ENCODE data around the gene GLI2. TPM values are rescaled to one million over a fixed set of nuclear protein-coding genes. Genes with fewer than 3 reads are reported as not detected.
A peak's percentile ranks its signal among the peaks of the same experiment; 100 is the strongest.

Gene GLI2
- total RNA-seq, 1 experiment from 2014 or later, result 3.4 TPM

DNA sequence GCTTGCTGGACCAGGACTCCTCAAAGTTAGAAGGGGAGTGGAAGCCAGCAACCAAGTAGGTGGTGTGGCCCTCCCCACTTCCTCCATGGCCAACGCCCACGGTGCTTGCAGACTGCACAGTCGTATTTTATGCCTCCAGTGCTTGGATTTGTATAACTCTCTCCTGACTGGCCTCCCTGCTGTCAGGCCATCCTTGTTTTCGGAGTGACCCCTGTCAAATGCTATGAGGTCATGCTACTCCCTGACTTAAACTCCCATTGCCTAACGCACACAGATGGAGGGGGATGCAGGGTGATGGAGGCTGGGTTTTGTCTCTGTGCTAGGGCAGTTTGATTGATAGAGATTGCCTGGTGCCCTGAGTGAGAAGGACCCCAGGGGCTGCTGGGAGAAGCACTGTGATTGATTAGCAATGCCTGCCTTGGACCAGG lies 36.1 kb downstream of the GLI2 start (continued):
- no peak for TF ChIP-seq POLR2AphosphoS5 (IDR thresholded peaks at IDR 0.05; ENCODE audit: low read depth, low read length)
- no peak for TF ChIP-seq YY1 (IDR thresholded peaks at IDR 0.05; ENCODE audit: extremely low read depth, insufficient replicate concordance, low read depth, low read length)
- no peak for TF ChIP-seq SIN3A (IDR thresholded peaks at IDR 0.05; ENCODE audit: low read depth)
- no peak for TF ChIP-seq EZH2phosphoT487 (IDR thresholded peaks at IDR 0.05; ENCODE audit: borderline replicate concordance)

DNA sequence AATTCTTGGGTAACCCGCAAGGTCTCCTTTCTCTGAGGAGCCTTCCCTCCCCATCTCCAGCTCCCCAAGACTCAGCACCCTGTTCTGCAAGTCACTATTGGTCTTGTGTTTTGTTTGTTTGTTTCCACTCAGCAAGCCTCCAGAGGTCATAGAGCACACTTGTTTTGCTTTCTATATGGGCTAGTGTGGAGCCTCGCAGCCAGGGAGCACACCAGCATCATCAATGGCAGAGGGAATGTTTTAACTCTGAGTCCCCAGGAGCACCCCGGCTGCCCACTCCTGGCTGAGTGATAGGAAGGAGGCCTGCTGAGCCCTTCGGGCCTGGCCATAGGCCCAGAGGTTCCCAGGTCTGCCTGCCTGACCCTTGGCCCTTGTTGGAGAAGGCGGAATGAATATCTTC lies 36.6 kb downstream of the GLI2 start:
- no peak overlapping the region for H2AFZ ChIP-seq (ENCODE audit: low read depth, low read length, poor library complexity, severe bottlenecking)
- intact Hi-C loops (cut with micrococcal nuclease), result no loop called here
- BruUV-seq (replicated peaks), result no TSS peak
- DNase-seq (ENCODE audit: low read depth, low spot score) (no peak), ATAC-seq (no peak)
- ChIA-PET CTCF (no interaction called here), POLR2A (no interaction called here), RAD21 (ENCODE audit: low non-redundant PET in 1 of 2, low total read pairs in 2 of 2, uncharacterized antibody in 2 of 2, unreplicated experiment in 2 of 2) (no interaction called here)
- 0 out of 4 replicates have a peak overlapping the region, but pooled peaks of 1 of the 2 experiments have one; percentile 22 for H3K4me3 ChIP-seq (replicated peaks in 1 of 2; ENCODE audit: low read depth in 1 of 2, low read length in 2 of 2)
- H3K4me2 ChIP-seq (ENCODE audit: low read length), result peak overlapping the region; percentile 73
- H3K79me2 ChIP-seq (ENCODE audit: insufficient read depth, low read length), result no peaks in the 10 kb centered on the region
- peak overlapping the region; percentile 71; the same call in 1 of the 2 replicates for H3K27ac ChIP-seq (ENCODE audit: low read depth, low read length)
- no peaks in the 10 kb centered on the region for H3K36me3 ChIP-seq (ENCODE audit: control insufficient read depth in 1 of 2, insufficient read depth in 2 of 2, low read length in 2 of 2)
- peaks cover 27 to 32% of the 10 kb centered on the region in 2 experiments for H3K4me1 ChIP-seq (ENCODE audit: control insufficient read depth in 1 of 2, insufficient read depth in 2 of 2, low read length in 2 of 2)
- no peaks in the 10 kb centered on the region for H3K9me2 ChIP-seq (ENCODE audit: insufficient read depth)
- H4K20me1 ChIP-seq (ENCODE audit: insufficient read depth), result no peaks in the 10 kb centered on the region
- H3K27me3 ChIP-seq (ENCODE audit: insufficient read depth, low read length), result no peaks in the 10 kb centered on the region
- H3K9ac ChIP-seq (ENCODE audit: low read length), result no peak overlapping the region
- H3K9me3 ChIP-seq (ENCODE audit: control insufficient read depth in 1 of 2, insufficient read depth in 1 of 2, low read depth in 1 of 2, low read length in 2 of 2), result no peaks in the 10 kb centered on the region
- TF ChIP-seq, protein P1, sequence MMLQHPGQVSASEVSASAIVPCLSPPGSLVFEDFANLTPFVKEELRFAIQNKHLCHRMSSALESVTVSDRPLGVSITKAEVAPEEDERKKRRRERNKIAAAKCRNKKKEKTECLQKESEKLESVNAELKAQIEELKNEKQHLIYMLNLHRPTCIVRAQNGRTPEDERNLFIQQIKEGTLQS (IDR thresholded peaks at IDR 0.05), result no peak
- TF ChIP-seq FOSL1 (IDR thresholded peaks at IDR 0.05; ENCODE audit: low read depth) (no peak), YY1 (IDR thresholded peaks at IDR 0.05; ENCODE audit: extremely low read depth, insufficient replicate concordance, low read depth, low read length) (no peak), CTCF (IDR thresholded peaks at IDR 0.05 in 2 of 3, conservative IDR thresholded peaks at IDR 0.05 in 1 of 3; ENCODE audit: borderline replicate concordance in 1 of 3, insufficient read depth in 1 of 3, low read depth in 2 of 3, low read length in 2 of 3) (no peak), EZH2phosphoT487 (IDR thresholded peaks at IDR 0.05; ENCODE audit: borderline replicate concordance) (no peak), EZH2 (IDR thresholded peaks at IDR 0.05) (no peak), EGR1 (IDR thresholded peaks at IDR 0.05; ENCODE audit: low read depth) (no peak), POLR2AphosphoS5 (IDR thresholded peaks at IDR 0.05; ENCODE audit: low read depth, low read length) (no peak), SP1 (IDR thresholded peaks at IDR 0.05; ENCODE audit: low read depth) (no peak), CEBPB (IDR thresholded peaks at IDR 0.05; ENCODE audit: low read depth) (no peak), ZBTB33 (IDR thresholded peaks at IDR 0.05; ENCODE audit: extremely low read depth, insufficient replicate concordance, low read length) (no peak), ZNF274 (IDR thresholded peaks at IDR 0.05; ENCODE audit: low read depth, low read length) (no peak), ELF1 (IDR thresholded peaks at IDR 0.05; ENCODE audit: borderline replicate concordance, low read depth) (no peak), ZFX (IDR thresholded peaks at IDR 0.05) (no peak)
- TF ChIP-seq, protein P2, sequence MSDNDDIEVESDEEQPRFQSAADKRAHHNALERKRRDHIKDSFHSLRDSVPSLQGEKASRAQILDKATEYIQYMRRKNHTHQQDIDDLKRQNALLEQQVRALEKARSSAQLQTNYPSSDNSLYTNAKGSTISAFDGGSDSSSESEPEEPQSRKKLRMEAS (IDR thresholded peaks at IDR 0.05), result no peak
- TF ChIP-seq, protein P3, sequence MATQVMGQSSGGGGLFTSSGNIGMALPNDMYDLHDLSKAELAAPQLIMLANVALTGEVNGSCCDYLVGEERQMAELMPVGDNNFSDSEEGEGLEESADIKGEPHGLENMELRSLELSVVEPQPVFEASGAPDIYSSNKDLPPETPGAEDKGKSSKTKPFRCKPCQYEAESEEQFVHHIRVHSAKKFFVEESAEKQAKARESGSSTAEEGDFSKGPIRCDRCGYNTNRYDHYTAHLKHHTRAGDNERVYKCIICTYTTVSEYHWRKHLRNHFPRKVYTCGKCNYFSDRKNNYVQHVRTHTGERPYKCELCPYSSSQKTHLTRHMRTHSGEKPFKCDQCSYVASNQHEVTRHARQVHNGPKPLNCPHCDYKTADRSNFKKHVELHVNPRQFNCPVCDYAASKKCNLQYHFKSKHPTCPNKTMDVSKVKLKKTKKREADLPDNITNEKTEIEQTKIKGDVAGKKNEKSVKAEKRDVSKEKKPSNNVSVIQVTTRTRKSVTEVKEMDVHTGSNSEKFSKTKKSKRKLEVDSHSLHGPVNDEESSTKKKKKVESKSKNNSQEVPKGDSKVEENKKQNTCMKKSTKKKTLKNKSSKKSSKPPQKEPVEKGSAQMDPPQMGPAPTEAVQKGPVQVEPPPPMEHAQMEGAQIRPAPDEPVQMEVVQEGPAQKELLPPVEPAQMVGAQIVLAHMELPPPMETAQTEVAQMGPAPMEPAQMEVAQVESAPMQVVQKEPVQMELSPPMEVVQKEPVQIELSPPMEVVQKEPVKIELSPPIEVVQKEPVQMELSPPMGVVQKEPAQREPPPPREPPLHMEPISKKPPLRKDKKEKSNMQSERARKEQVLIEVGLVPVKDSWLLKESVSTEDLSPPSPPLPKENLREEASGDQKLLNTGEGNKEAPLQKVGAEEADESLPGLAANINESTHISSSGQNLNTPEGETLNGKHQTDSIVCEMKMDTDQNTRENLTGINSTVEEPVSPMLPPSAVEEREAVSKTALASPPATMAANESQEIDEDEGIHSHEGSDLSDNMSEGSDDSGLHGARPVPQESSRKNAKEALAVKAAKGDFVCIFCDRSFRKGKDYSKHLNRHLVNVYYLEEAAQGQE (IDR thresholded peaks at IDR 0.05; ENCODE audit: low read depth), result no peak

All from HCT116 (cell line).